AG04449 (cell line): Measurements from ENCODE around the gene KREMEN2.

Experiments used
- CTCF ChIA-PET: fragments of 350-600 bp; formaldehyde crosslinking; extraction: SDS; loops from one replicate; lab custom pipeline; 2021; ENCODE audit warnings: antibody characterized with exemption; lab: Yijun Ruan, JAX
- POLR2A ChIA-PET: fragments of 400-600, 350-600 bp; formaldehyde crosslinking; extraction: SDS; loops from one replicate; lab custom pipeline; 2020; ENCODE audit warnings: antibody characterized with exemption, inconsistent platforms; lab: Yijun Ruan, JAX
- DNase-seq: peaks from one replicate; pipeline ENCODE4 v3.0.0-alpha.2; 2010; ENCODE audit warnings: low read depth, low spot score
- H3K4me3 ChIP-seq: 2 replicates; pipeline ENCODE4 v1.5.1; 2011; ENCODE audit warnings: low read depth, mild to moderate bottlenecking, control low read depth, low read length
- CTCF ChIP-seq: IDR thresholded peaks from one replicate; pipeline ENCODE4 v1.5.1; 2011; ENCODE audit warnings: mild to moderate bottlenecking, moderate library complexity, low read length, control low read depth, inconsistent platforms; ENCODE audit not compliant: insufficient read depth; ENCODE audit errors: missing control alignments

Gene KREMEN2

GRCh38 chr16:2959206-2959605 lies 4.9 kb upstream of the KREMEN2 start:
- DNase-seq, result no peak
- CTCF ChIA-PET, result interaction anchor here (1.0 to 3.1 kb wide), 10 partner anchors 9 to 51 kb away, joined by 3 to 12 read pairs (median 4); partner anchors contain the start of gene PAQR4
- no peak for TF ChIP-seq CTCF
- POLR2A ChIA-PET, result no interaction called here
- no peak overlapping the region for H3K4me3 ChIP-seq

GRCh38 chr16:2960183-2961010 lies 3.7 kb upstream of the KREMEN2 start:
- H3K4me3 ChIP-seq, result no peak overlapping the region
- ChIA-PET POLR2A (no interaction called here), CTCF (interaction anchor here (0.9 to 3.1 kb wide), 9 partner anchors 9 to 44 kb away, joined by 3 to 17 read pairs (median 4); partner anchors contain the start of gene PAQR4)
- no peak for DNase-seq
- no peak for TF ChIP-seq CTCF

DNA sequence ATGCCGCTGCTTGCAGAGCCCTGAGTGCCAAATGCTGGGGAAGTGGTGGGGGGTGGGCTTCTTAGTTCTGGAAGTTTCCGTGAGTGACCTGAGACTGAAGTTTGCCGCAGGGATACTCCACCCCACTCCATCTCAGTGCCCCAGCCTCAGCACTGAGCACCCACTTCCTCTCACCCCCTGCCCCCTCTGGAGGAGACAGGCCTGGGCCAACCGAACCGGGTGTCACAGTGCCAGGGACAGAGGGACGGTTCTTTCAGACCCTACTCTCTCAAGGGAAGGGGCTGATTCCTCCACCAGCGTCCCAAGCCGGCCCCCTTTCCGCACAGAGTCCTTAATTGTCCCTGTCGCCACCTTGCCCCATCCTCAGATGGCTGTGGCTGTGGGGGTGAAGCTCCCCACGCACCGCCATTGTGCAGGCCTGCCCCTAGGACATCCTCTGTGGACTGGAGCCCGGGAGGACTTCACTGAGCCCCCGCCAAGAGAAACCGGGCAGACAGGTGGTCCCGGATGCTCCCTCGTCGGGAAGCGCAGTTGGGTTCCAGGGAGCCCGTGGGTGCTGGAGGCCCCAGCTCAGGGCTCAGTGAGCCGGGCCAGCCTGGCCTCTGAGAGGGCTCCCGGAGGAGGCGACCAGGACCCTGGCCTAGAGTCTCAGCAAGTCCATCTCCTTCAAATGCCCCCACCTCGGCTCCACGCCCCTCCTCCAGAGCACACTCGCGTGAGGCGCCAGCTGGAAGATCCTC lies 1.6 kb upstream of the KREMEN2 start:
- POLR2A ChIA-PET, result no interaction called here
- H3K4me3 ChIP-seq, result no peak overlapping the region
- CTCF ChIA-PET, result interaction anchor here (0.7 to 3.1 kb wide), 19 partner anchors 10 to 117 kb away, joined by 3 to 17 read pairs (median 5); partner anchors contain the start of gene TNFRSF12A
- TF ChIP-seq CTCF, result no peak
- no peak for DNase-seq

DNA sequence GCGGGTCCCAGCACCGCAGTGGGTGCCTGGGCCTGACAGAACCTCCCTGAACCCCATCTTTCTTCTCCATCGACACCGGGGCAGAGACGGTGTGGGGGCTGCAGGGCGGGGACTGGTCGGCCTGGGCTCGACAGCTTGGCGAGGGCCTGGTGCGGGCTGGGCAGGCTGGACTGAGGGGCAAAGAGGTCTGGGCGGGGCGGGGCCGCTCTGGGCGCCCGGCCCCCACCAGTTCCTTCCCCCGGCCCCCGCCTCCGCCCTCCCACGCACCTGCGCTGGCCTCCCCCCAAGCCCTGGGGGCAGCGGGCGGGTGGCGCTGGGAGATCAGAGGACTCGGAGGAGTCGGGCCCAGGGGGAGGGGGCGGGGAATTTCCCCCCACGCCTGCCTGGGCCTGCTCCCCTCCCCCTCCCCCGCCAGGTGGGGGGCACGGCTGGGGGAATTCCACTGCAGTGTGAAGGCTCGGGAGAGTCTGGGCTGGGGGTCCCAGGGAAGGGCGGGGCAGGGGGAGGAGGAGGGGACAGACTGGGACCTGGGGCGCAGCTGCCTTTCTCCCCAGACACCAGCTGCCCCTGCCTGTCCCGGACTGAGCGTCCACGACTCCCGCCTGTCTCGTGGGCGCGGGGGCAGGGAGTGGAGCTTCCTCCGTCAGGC lies 877 bp upstream of the KREMEN2 start:
- H3K4me3 ChIP-seq, result peak overlapping the region; percentile 37
- no peak for TF ChIP-seq CTCF
- ChIA-PET POLR2A (no interaction called here), CTCF (interaction anchor here (0.8 to 3.1 kb wide), 10 partner anchors 9 to 209 kb away, joined by 3 to 17 read pairs (median 9); no protein-coding TSS in a partner anchor)
- no peak for DNase-seq

DNA sequence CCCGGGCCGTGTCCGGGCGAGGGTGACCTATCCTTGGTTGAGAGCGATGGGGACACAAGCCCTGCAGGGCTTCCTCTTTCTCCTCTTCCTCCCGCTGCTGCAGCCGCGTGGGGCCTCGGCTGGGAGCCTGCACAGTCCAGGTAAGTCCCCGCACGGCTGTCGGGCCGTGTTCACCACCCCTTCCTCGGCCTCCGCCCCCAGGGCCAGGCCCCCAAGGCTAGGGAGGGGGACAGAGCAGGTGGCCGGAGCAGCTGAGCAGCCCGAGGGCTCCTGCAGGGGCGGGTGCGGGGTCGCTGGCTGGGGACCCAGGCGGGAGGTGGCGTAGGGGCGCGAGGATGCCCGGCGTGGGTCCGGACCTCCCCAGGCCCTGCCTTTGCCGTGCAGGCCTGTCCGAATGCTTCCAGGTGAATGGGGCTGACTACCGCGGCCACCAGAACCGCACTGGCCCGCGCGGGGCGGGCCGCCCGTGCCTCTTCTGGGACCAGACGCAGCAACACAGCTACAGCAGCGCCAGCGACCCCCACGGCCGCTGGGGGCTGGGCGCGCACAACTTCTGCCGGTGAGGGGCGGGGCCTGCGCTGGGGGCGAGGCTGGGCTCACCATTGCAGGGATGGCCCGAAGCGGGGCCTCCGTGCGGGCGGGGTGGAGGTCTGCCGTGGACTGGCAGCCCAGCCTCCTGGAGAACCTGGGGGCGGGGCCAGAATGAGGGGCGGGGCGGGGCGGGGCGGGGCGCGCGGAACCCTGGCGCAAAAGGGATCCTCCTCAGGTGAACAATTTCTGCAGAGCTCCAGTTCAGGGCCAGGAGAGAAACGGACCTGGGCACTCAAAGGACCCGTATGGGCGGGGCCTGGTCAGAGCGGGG lies 631 bp downstream of the KREMEN2 start:
- peak overlapping the region; percentile 1; the same call in 1 of the 2 replicates for H3K4me3 ChIP-seq
- ChIA-PET POLR2A (no interaction called here), CTCF (interaction anchor here (1.3 kb wide), 1 partner anchor 9 kb away, joined by 5 read pairs; no protein-coding TSS in a partner anchor)
- no peak for TF ChIP-seq CTCF
- no peak for DNase-seq
